ENCODE data around the gene RAD51.
A peak's percentile ranks its signal among the peaks of the same experiment; 100 is the strongest.
"Not testable (repeated sequence)": the region's sequence is repeated elsewhere in the genome, so short reads cannot be mapped to it uniquely, and the experiment has no call there.

Gene RAD51

DNA sequence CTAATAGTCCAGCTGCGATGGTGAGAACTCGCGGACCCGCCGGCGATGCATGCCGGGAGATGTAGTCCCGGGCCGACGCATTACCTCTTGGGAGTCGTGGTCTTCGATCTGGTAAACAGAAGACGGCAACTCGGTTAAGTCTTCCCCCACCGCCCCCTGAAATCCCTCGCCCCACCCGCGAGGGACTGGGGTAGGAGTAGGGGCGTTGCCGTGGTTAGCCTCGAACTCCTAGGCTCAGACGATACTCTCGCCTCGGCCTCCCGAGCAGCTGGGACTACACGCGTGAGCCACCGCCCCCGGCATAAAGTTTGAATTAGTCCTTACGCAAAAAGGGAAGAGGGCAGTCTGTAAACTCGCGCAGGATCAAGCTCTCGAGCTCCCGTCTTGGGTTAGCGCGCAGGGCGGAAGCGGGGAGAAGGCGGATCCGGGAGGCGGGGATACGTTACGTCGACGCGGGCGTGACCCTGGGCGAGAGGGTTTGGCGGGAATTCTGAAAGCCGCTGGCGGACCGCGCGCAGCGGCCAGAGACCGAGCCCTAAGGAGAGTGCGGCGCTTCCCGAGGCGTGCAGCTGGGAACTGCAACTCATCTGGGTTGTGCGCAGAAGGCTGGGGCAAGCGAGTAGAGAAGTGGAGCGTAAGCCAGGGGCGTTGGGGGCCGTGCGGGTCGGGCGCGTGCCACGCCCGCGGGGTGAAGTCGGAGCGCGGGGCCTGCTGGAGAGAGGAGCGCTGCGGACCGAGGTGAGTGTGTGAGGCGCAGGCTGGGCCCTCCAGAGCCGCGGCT lies at the start of gene RAD51:
TSS of gene RAD51 (plus strand) at position 487 of the 781 bp plus-strand sequence. CDS start 3,585 bp downstream, outside the sequence.
- peak within 1 kb of the TSS; percentile 94 for H3K9ac ChIP-seq (ENCODE audit: insufficient read length, low read depth)

DNA sequence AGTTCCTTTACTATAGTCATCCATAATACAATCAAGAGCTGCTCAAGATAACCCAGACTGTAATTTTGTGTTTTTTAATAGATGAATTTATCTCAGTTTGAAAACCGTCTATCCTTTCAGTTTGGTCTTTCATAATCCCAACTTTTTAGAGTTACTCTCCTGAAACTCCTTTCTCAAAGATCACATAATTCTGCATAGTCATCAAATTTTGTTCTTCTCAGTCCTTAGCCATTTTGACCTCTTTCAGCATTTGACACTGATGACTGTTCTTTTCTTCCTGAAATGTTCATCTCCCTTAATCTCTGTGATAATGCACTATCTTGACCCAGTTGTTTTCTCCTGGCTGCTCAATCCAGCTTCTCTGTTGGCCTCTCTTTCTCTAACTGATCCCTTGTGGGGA lies 47.5 kb upstream of the RAD51 start:
- Histone ChIP-seq H3K9me3 (ENCODE audit: insufficient read depth, low read length) (no peaks in the 10 kb centered on the region), H3K4me1 (ENCODE audit: insufficient read depth, insufficient read length) (no peaks in the 10 kb centered on the region), H3K36me3 (ENCODE audit: insufficient read depth, insufficient read length, low read length) (peaks cover 17% of the 10 kb centered on the region), H3K27me3 (ENCODE audit: insufficient read depth, insufficient read length) (no peaks in the 10 kb centered on the region), H3K4me3 (ENCODE audit: insufficient read length, low read depth) (no peak overlapping the region), H3K9ac (ENCODE audit: insufficient read length, low read depth) (no peak overlapping the region)
- no peak for DNase-seq (ENCODE audit: low read depth, low spot score)
- TF ChIP-seq ZNF274 (IDR thresholded peaks at IDR 0.05; ENCODE audit: low read depth, low read length) (no peak), YY1 (IDR thresholded peaks at IDR 0.05; ENCODE audit: insufficient read depth, insufficient read length) (no peak), SUZ12 (IDR thresholded peaks at IDR 0.05; ENCODE audit: extremely low read depth, insufficient read depth, insufficient read length) (no peak)

More for the DNA sequence above, at the start of gene RAD51:
- H3K9me3 ChIP-seq (ENCODE audit: insufficient read depth, low read length): no peaks in the 10 kb centered on the region
- peaks cover 26% of the 10 kb centered on the region for H3K36me3 ChIP-seq (ENCODE audit: insufficient read depth, insufficient read length, low read length)
- peak; percentile 80 for DNase-seq (ENCODE audit: low read depth, low spot score)
- peak within 1 kb of the TSS; percentile 92 for H3K4me3 ChIP-seq (ENCODE audit: insufficient read length, low read depth)
- H3K27me3 ChIP-seq (ENCODE audit: insufficient read depth, insufficient read length): no peaks in the 10 kb centered on the region
- no peak for TF ChIP-seq YY1 (IDR thresholded peaks at IDR 0.05; ENCODE audit: insufficient read depth, insufficient read length)
- no peak for TF ChIP-seq SUZ12 (IDR thresholded peaks at IDR 0.05; ENCODE audit: extremely low read depth, insufficient read depth, insufficient read length)
- no peak for TF ChIP-seq ZNF274 (IDR thresholded peaks at IDR 0.05; ENCODE audit: low read depth, low read length)
- H3K4me1 ChIP-seq (ENCODE audit: insufficient read depth, insufficient read length): no peaks in the 10 kb centered on the region

DNA sequence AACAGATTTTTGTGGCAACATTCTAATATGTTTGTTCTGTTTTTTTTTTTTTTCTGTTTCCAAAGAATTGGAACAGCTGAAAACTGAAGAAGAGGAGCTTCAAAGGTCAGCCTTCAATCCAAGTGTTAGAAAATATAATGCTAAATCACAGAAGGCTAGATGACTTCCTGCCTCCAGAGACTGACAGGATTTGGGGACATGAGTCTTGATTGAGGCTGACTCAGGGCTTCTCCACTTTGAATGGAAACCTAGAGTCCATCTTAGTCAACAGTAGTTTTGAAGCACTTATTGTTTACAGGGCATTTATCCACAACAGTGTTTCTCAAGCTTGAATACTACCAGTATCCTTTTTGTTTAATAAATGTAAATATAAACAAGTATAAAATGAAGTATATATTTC lies 44.5 kb upstream of the RAD51 start:
- DNase-seq (ENCODE audit: low read depth, low spot score): no peak
- Histone ChIP-seq H3K36me3 (ENCODE audit: insufficient read depth, insufficient read length, low read length) (peaks cover 26% of the 10 kb centered on the region), H3K27me3 (ENCODE audit: insufficient read depth, insufficient read length) (no peaks in the 10 kb centered on the region), H3K9me3 (ENCODE audit: insufficient read depth, low read length) (no peaks in the 10 kb centered on the region), H3K4me3 (ENCODE audit: insufficient read length, low read depth) (no peak overlapping the region), H3K4me1 (ENCODE audit: insufficient read depth, insufficient read length) (no peaks in the 10 kb centered on the region), H3K9ac (ENCODE audit: insufficient read length, low read depth) (no peak overlapping the region)
- TF ChIP-seq ZNF274 (IDR thresholded peaks at IDR 0.05; ENCODE audit: low read depth, low read length): no peak

DNA sequence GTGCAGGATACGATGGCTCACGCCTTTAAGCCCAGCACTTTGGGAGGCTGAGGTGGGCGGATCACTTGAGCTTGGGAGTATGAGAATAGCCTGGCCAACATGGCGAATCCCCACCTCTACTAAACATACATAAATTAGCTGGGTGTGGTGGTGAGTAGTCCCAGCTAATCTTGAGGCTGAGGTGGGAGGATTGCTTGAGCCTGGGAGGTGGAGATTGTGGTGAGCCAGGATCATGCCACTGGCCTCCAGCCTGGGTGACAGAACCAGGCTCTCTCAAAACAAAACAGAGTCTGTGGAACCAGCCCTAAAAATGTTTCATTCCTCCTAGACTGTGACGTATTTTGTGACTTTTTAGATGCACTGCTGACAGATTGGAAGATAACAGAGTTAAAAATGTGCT lies 34.3 kb upstream of the RAD51 start:
- H3K36me3 ChIP-seq (ENCODE audit: insufficient read depth, insufficient read length, low read length): peaks cover 37% of the 10 kb centered on the region
- H3K4me1 ChIP-seq (ENCODE audit: insufficient read depth, insufficient read length): no peaks in the 10 kb centered on the region
- no peaks in the 10 kb centered on the region for H3K27me3 ChIP-seq (ENCODE audit: insufficient read depth, insufficient read length)
- no peak overlapping the region for H3K9ac ChIP-seq (ENCODE audit: insufficient read length, low read depth)
- TF ChIP-seq SUZ12 (IDR thresholded peaks at IDR 0.05; ENCODE audit: extremely low read depth, insufficient read depth, insufficient read length) (no peak), YY1 (IDR thresholded peaks at IDR 0.05; ENCODE audit: insufficient read depth, insufficient read length) (no peak), ZNF274 (IDR thresholded peaks at IDR 0.05; ENCODE audit: low read depth, low read length) (no peak)
- no peak for DNase-seq (ENCODE audit: low read depth, low spot score)
- no peaks in the 10 kb centered on the region for H3K9me3 ChIP-seq (ENCODE audit: insufficient read depth, low read length)
- no peak overlapping the region for H3K4me3 ChIP-seq (ENCODE audit: insufficient read length, low read depth)

DNA sequence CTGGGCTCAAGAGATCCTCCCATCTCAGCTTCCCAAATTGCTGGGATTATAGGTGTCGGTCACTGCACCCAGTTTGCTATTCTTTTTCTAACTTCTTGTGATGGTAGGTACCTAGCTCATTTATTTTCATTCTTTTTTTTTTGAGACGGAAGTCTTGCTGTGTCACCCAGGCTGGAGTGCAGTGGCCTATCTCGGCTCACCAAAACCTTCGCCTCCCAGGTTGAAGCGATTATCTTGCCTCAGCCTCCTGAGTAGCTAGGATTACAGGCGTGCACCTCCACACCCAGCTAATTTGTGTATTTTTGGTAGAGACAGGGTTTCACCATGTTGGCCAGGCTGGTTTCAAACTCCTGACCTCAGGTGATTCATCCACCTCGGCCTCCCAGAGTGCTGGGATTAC lies 30.1 kb upstream of the RAD51 start:
- Histone ChIP-seq H3K9me3 (ENCODE audit: insufficient read depth, low read length) (no peaks in the 10 kb centered on the region), H3K27me3 (ENCODE audit: insufficient read depth, insufficient read length) (no peaks in the 10 kb centered on the region), H3K4me3 (ENCODE audit: insufficient read length, low read depth) (no peak overlapping the region), H3K36me3 (ENCODE audit: insufficient read depth, insufficient read length, low read length) (peaks cover 26% of the 10 kb centered on the region), H3K9ac (ENCODE audit: insufficient read length, low read depth) (no peak overlapping the region), H3K4me1 (ENCODE audit: insufficient read depth, insufficient read length) (no peaks in the 10 kb centered on the region)
- no peak for DNase-seq (ENCODE audit: low read depth, low spot score)
- TF ChIP-seq ZNF274 (IDR thresholded peaks at IDR 0.05; ENCODE audit: low read depth, low read length) (no peak), YY1 (IDR thresholded peaks at IDR 0.05; ENCODE audit: insufficient read depth, insufficient read length) (no peak), SUZ12 (IDR thresholded peaks at IDR 0.05; ENCODE audit: extremely low read depth, insufficient read depth, insufficient read length) (no peak)

DNA sequence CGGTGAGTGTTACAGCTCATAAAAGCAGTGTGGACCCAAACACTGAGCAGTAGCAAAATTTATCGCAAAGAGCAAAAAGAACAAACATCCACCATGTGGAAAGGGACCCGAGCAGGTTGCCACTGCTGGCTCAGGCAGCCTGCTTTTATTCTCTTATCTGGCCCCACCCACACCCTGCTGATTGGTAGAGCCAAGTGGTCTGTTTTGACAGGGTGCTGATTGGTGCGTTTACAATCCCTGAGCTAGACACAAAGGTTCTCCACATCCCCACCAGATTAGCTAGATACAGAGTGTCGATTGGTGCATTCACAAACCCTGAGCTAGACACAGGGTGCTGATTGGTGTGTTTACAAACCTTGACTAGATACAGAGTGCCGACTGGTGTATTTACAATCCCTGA lies 18.7 kb upstream of the RAD51 start:
- DNase-seq (ENCODE audit: low read depth, low spot score); H3K4me1 ChIP-seq (ENCODE audit: insufficient read depth, insufficient read length); H3K4me3 ChIP-seq (ENCODE audit: insufficient read length, low read depth); H3K9me3 ChIP-seq (ENCODE audit: insufficient read depth, low read length); H3K36me3 ChIP-seq (ENCODE audit: insufficient read depth, insufficient read length, low read length); H3K27me3 ChIP-seq (ENCODE audit: insufficient read depth, insufficient read length); H3K9ac ChIP-seq (ENCODE audit: insufficient read length, low read depth): not testable (repeated sequence)

DNA sequence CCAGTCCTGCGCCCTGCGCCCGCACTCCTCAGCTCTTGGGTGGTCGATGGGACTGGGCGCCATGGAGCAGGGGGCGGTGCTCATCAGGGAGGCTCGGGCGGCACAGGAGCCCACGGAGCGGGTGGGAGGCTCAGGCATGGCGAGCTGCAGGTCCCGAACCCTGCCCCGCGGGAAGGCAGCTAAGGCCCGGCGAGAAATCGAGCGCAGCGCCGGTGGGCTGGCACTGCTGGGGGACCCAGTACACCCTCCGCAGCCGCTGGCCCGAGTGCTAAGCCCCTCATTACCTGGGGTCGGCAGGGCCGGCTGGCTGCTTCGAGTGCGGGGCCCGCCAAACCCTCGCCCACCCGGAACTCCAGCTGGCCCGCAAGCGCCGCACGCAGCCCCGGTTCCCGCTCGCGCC lies 18.1 kb upstream of the RAD51 start:
- not testable (repeated sequence) for H3K4me3 ChIP-seq (ENCODE audit: insufficient read length, low read depth); H3K27me3 ChIP-seq (ENCODE audit: insufficient read depth, insufficient read length); H3K9ac ChIP-seq (ENCODE audit: insufficient read length, low read depth); H3K9me3 ChIP-seq (ENCODE audit: insufficient read depth, low read length); DNase-seq (ENCODE audit: low read depth, low spot score); H3K36me3 ChIP-seq (ENCODE audit: insufficient read depth, insufficient read length, low read length); H3K4me1 ChIP-seq (ENCODE audit: insufficient read depth, insufficient read length)

DNA sequence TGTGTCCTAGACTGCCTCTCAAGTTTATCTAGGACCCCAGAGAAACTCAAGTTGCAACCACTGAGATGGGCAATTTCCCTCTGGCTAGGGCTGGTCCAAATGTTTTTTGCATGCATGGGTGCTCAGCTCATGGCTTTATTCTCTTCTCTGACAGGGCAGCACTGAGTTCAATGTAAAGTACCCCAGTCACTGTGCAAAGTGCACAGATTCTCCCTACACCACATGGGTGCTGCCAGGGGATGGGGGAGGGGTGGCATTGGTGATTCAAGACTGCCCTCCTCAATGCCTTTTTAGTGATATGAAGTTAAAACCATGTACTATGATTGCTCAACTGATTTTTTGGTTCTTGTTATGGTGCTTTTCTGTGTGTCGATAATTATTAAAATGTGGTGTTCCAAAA lies 14.8 kb upstream of the RAD51 start:
- H3K27me3 ChIP-seq (ENCODE audit: insufficient read depth, insufficient read length): no peaks in the 10 kb centered on the region
- no peaks in the 10 kb centered on the region for H3K36me3 ChIP-seq (ENCODE audit: insufficient read depth, insufficient read length, low read length)
- H3K9me3 ChIP-seq (ENCODE audit: insufficient read depth, low read length): peaks cover 5% of the 10 kb centered on the region; the same call in 1 of the 2 replicates
- no peak overlapping the region for H3K9ac ChIP-seq (ENCODE audit: insufficient read length, low read depth)
- H3K4me3 ChIP-seq (ENCODE audit: insufficient read length, low read depth): no peak overlapping the region
- DNase-seq (ENCODE audit: low read depth, low spot score): no peak
- TF ChIP-seq YY1 (IDR thresholded peaks at IDR 0.05; ENCODE audit: insufficient read depth, insufficient read length) (no peak), ZNF274 (IDR thresholded peaks at IDR 0.05; ENCODE audit: low read depth, low read length) (no peak), SUZ12 (IDR thresholded peaks at IDR 0.05; ENCODE audit: extremely low read depth, insufficient read depth, insufficient read length) (no peak)
- no peaks in the 10 kb centered on the region for H3K4me1 ChIP-seq (ENCODE audit: insufficient read depth, insufficient read length)

DNA sequence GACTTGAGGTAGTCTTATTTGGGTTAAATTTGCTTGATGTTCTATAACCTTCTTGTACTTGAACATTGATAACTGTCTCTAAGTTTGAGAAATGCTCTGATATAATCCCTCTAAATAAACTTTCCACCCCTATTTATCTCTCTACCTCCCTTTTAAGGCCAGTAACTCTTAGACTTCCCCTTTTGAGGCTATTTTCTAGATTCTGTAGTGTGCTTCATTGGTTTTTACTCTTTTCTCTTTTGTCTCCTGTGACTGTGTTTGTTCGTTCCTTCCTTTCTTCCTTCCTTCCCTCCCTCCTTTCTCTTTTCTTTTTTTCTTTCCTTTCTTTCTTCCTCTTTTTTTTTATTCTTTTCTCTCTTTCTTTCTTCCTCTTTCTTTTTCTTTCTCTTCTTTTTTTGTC lies 14.0 kb upstream of the RAD51 start:
- H3K9me3 ChIP-seq (ENCODE audit: insufficient read depth, low read length): peaks cover 12% of the 10 kb centered on the region; the same call in 1 of the 2 replicates
- not testable (repeated sequence) for H3K27me3 ChIP-seq (ENCODE audit: insufficient read depth, insufficient read length); H3K36me3 ChIP-seq (ENCODE audit: insufficient read depth, insufficient read length, low read length); DNase-seq (ENCODE audit: low read depth, low spot score); H3K9ac ChIP-seq (ENCODE audit: insufficient read length, low read depth); H3K4me3 ChIP-seq (ENCODE audit: insufficient read length, low read depth); H3K4me1 ChIP-seq (ENCODE audit: insufficient read depth, insufficient read length)
